ENCODE results near the gene CHD3. TPM values are rescaled to one million over a fixed set of nuclear protein-coding genes. Genes with fewer than 3 reads are reported as not detected.
A peak's percentile ranks its signal among the peaks of the same experiment; 100 is the strongest.

The CHD3 gene
- total RNA-seq, 1 donor from 2014 or later = 133 TPM

DNA sequence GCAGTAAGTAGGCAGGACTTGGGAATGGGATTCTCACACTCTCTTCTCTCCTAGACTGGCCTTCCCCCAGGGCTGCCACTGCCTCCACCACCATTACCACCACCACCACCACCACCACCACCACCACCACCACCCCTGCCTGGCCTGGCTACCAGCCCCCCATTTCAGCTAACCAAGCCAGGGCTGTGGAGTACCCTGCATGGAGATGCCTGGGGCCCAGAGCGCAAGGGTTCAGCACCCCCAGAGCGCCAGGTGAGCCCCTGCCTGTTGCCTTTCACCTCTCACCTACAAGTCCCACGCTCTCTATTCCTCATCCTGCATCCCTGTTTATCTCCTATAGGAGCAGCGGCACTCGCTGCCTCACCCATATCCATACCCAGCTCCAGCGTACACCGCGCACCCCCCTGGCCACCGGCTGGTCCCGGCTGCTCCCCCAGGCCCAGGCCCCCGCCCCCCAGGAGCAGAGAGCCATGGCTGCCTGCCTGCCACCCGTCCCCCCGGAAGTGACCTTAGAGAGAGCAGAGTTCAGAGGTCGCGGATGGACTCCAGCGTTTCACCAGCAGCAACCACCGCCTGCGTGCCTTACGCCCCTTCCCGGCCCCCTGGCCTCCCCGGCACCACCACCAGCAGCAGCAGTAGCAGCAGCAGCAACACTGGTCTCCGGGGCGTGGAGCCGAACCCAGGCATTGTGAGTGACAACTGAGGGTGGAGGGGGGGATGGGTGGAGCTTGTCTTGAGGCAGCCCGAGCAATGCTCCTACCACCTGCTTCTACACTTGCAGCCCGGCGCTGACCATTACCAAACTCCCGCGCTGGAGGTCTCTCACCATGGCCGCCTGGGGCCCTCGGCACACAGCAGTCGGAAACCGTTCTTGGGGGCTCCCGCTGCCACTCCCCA lies 41.6 kb upstream of the CHD3 start:
- no peak overlapping the region for H3K4me3 Mint-ChIP-seq (ENCODE audit: unreplicated experiment)
- H3K4me1 Mint-ChIP-seq (ENCODE audit: unreplicated experiment) = peaks cover 11% of the 10 kb centered on the region
- peaks cover 14% of the 10 kb centered on the region for H3K27me3 Mint-ChIP-seq (ENCODE audit: unreplicated experiment)
- TF ChIP-seq, protein P1, sequence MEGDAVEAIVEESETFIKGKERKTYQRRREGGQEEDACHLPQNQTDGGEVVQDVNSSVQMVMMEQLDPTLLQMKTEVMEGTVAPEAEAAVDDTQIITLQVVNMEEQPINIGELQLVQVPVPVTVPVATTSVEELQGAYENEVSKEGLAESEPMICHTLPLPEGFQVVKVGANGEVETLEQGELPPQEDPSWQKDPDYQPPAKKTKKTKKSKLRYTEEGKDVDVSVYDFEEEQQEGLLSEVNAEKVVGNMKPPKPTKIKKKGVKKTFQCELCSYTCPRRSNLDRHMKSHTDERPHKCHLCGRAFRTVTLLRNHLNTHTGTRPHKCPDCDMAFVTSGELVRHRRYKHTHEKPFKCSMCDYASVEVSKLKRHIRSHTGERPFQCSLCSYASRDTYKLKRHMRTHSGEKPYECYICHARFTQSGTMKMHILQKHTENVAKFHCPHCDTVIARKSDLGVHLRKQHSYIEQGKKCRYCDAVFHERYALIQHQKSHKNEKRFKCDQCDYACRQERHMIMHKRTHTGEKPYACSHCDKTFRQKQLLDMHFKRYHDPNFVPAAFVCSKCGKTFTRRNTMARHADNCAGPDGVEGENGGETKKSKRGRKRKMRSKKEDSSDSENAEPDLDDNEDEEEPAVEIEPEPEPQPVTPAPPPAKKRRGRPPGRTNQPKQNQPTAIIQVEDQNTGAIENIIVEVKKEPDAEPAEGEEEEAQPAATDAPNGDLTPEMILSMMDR (IDR thresholded peaks at IDR 0.05; ENCODE audit: unreplicated experiment) = no peak
- no peak overlapping the region for H3K27ac Mint-ChIP-seq (ENCODE audit: unreplicated experiment)
- H3K9me3 Mint-ChIP-seq (ENCODE audit: unreplicated experiment) = no peaks in the 10 kb centered on the region
- H3K36me3 Mint-ChIP-seq (ENCODE audit: low read depth, unreplicated experiment) = peaks cover 26% of the 10 kb centered on the region
- DNase-seq (ENCODE audit: low spot score) = no peak

DNA sequence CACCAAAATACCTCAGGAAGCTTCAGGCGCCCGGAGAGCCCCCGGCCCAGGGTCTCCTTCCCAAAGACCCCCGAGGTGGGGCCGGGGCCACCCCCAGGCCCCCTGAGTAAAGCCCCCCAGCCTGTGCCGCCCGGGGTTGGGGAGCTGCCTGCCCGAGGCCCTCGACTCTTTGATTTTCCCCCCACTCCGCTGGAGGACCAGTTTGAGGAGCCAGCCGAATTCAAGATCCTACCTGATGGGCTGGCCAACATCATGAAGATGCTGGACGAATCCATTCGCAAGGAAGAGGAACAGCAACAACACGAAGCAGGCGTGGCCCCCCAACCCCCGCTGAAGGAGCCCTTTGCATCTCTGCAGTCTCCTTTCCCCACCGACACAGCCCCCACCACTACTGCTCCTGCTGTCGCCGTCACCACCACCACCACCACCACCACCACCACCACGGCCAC lies 40.4 kb upstream of the CHD3 start:
- no peaks in the 10 kb centered on the region for H3K9me3 Mint-ChIP-seq (ENCODE audit: unreplicated experiment)
- H3K27me3 Mint-ChIP-seq (ENCODE audit: unreplicated experiment) = peaks cover 16% of the 10 kb centered on the region
- H3K36me3 Mint-ChIP-seq (ENCODE audit: low read depth, unreplicated experiment) = peaks cover 30% of the 10 kb centered on the region
- no peak for DNase-seq (ENCODE audit: low spot score)
- peak overlapping the region; percentile 65 for H3K4me3 Mint-ChIP-seq (ENCODE audit: unreplicated experiment)
- TF ChIP-seq, protein P1 (IDR thresholded peaks at IDR 0.05; ENCODE audit: unreplicated experiment) = no peak
- no peak overlapping the region for H3K27ac Mint-ChIP-seq (ENCODE audit: unreplicated experiment)
- peaks cover 5% of the 10 kb centered on the region for H3K4me1 Mint-ChIP-seq (ENCODE audit: unreplicated experiment)

DNA sequence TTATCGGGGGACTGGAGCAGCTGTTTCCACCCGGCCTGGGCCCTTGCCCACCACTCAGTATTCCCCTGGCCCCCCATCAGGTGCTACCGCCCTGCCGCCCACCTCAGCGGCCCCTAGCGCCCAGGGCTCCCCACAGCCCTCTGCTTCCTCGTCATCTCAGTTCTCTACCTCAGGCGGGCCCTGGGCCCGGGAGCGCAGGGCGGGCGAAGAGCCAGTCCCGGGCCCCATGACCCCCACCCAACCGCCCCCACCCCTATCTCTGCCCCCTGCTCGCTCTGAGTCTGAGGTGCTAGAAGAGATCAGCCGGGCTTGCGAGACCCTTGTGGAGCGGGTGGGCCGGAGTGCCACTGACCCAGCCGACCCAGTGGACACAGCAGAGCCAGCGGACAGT lies 39.9 kb upstream of the CHD3 start:
- H3K27me3 Mint-ChIP-seq (ENCODE audit: unreplicated experiment) = peaks cover 17% of the 10 kb centered on the region
- no peak overlapping the region for H3K4me3 Mint-ChIP-seq (ENCODE audit: unreplicated experiment)
- H3K4me1 Mint-ChIP-seq (ENCODE audit: unreplicated experiment) = peaks cover 6% of the 10 kb centered on the region
- H3K36me3 Mint-ChIP-seq (ENCODE audit: low read depth, unreplicated experiment) = peaks cover 31% of the 10 kb centered on the region
- TF ChIP-seq, protein P1 (IDR thresholded peaks at IDR 0.05; ENCODE audit: unreplicated experiment) = no peak
- no peaks in the 10 kb centered on the region for H3K9me3 Mint-ChIP-seq (ENCODE audit: unreplicated experiment)
- no peak overlapping the region for H3K27ac Mint-ChIP-seq (ENCODE audit: unreplicated experiment)
- DNase-seq (ENCODE audit: low spot score) = no peak

DNA sequence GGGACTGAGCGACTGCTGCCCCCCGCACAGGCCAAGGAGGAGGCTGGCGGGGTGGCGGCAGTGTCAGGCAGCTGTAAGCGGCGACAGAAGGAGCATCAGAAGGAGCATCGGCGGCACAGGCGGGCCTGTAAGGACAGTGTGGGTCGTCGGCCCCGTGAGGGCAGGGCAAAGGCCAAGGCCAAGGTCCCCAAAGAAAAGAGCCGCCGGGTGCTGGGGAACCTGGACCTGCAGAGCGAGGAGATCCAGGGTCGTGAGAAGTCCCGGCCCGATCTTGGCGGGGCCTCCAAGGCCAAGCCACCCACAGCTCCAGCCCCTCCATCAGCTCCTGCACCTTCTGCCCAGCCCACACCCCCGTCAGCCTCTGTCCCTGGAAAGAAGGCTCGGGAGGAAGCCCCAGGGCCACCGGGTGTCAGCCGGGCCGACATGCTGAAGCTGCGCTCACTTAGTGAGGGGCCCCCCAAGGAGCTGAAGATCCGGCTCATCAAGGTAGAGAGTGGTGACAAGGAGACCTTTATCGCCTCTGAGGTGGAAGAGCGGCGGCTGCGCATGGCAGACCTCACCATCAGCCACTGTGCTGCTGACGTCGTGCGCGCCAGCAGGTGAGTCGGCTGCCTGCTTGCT lies 39.3 kb upstream of the CHD3 start:
- Mint-ChIP-seq H3K36me3 (ENCODE audit: low read depth, unreplicated experiment) (peaks cover 35% of the 10 kb centered on the region), H3K4me3 (ENCODE audit: unreplicated experiment) (no peak overlapping the region), H3K27me3 (ENCODE audit: unreplicated experiment) (peaks cover 19% of the 10 kb centered on the region), H3K27ac (ENCODE audit: unreplicated experiment) (no peak overlapping the region), H3K4me1 (ENCODE audit: unreplicated experiment) (peaks cover 7% of the 10 kb centered on the region), H3K9me3 (ENCODE audit: unreplicated experiment) (no peaks in the 10 kb centered on the region)
- TF ChIP-seq, protein P1 (IDR thresholded peaks at IDR 0.05; ENCODE audit: unreplicated experiment) = no peak
- no peak for DNase-seq (ENCODE audit: low spot score)
